Dendritic cell treated with granulocyte-macrophage colony-stimulating factor and Interleukin-4, amounts not matched to agents 40 ng/mL and 50 ng/mL, for 4 days (primary cell): Measurements from ENCODE around the gene MFSD12.
"Not testable (repeated sequence)": the region's sequence is repeated elsewhere in the genome, so short reads cannot be mapped to it uniquely, and the experiment has no call there.

Experiments used
- H3K27ac Mint-ChIP-seq: one replicate; pipeline ENCODE4 v1.8.0; 2022; ENCODE audit warnings: mild to moderate bottlenecking, mixed read lengths
- H3K27me3 Mint-ChIP-seq: one replicate; pipeline ENCODE4 v1.8.0; 2022; ENCODE audit warnings: mild to moderate bottlenecking, mixed read lengths
- H3K36me3 Mint-ChIP-seq: one replicate; pipeline ENCODE4 v1.8.0; 2022; ENCODE audit warnings: low read depth, mixed read lengths
- H3K4me1 Mint-ChIP-seq: one replicate; pipeline ENCODE4 v1.8.0; 2022; ENCODE audit warnings: low read depth, mixed read lengths
- H3K4me3 Mint-ChIP-seq: one replicate; pipeline ENCODE4 v1.8.0; 2022; ENCODE audit warnings: mild to moderate bottlenecking, moderate library complexity, mixed read lengths
- H3K9me3 Mint-ChIP-seq: one replicate; pipeline ENCODE4 v1.8.0; 2022; ENCODE audit warnings: mixed read lengths
- intact Hi-C: fragments of 100-400 bp; cut with micrococcal nuclease; formaldehyde crosslinking; loops from one replicate; pipeline ENCODE4 v1.15.0; 2022

Gene MFSD12

DNA sequence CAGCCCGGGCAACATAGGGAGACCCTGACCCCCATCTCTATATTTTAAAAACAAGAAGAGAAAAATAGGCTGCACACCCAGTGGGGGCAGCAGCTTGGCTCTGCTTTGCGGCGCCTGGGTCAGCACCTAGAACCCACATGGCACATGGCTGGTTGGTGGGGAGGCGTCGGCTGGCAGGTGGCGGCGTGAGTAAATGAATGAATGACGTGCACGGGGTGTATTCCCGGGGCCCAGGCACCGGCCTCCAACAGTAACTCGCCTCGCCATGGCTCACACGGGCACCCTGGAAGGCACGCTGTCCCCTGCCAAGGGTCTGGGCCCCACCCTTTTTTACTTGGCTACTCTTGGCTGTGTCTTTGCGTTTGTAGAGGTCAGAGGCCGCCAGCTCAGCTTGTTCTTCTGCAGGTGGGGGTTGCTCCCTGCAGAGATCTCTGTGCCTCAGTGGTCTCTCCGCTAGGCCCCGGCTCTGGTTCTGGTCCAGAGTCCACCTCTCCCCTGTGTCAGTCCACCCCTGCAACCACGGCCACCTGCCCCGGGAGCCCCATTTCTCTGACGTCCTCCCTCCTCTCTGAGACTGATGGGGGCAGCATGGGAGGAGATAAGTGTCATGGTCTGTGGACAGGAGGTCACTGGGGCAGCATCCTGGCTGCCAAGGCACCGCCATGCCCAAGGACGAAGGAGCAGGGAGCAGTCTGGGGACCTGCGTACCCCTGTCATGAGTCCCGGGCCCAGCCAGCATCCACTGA lies 45.7 kb downstream of the MFSD12 start:
- Mint-ChIP-seq H3K9me3 (no peaks in the 10 kb centered on the region), H3K4me3 (no peak overlapping the region), H3K27ac (no peak overlapping the region), H3K27me3 (no peaks in the 10 kb centered on the region), H3K4me1 (peaks cover 77% of the 10 kb centered on the region), H3K36me3 (peaks cover 87% of the 10 kb centered on the region)
- intact Hi-C loops = no loop called here

DNA sequence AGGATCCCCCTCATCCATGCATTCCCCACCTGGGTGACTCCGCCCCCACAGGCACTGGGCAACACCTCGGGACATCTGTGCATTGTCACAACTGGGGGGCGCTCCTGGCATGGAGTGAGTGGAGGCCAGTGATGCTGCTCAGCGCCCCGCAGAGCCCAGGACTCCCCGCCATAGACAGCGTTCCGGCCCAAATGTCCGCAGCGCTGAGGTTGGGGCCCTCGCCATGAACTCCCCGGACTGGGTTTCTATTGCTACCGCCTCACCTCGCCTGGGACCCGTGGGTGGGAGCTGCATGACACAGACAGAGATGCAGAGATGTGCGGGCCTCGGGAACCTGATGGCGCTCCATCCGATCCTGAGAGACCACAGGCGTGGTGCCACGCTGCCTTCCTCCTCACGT lies 46.7 kb downstream of the MFSD12 start:
- H3K27me3 Mint-ChIP-seq = no peaks in the 10 kb centered on the region
- H3K27ac Mint-ChIP-seq = no peak overlapping the region
- peaks cover 82% of the 10 kb centered on the region for H3K36me3 Mint-ChIP-seq
- peaks cover 70% of the 10 kb centered on the region for H3K4me1 Mint-ChIP-seq
- intact Hi-C loops = no loop called here
- no peak overlapping the region for H3K4me3 Mint-ChIP-seq
- H3K9me3 Mint-ChIP-seq = no peaks in the 10 kb centered on the region

DNA sequence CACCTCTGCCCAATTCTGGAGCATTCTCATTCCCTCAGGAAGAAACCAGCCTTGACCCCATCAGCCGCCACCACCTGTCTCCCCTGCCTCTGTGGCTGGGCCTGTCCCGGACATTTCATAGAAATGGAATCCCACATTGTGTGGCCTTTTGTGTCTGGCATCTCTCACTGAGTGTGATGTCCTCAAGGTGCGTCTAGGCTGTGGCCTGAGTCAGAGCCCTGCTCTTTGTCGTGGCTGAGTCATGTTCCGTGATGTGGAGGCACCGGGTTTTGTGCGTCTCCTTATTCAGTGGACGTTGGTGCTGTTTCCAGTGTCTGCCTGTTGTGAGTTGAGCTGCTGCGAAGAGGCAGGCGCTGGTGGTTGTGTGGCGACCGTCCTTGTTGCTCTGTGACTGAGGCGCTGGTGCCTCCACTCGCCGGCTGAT lies 47.8 kb downstream of the MFSD12 start:
- peaks cover 76% of the 10 kb centered on the region for H3K36me3 Mint-ChIP-seq

DNA sequence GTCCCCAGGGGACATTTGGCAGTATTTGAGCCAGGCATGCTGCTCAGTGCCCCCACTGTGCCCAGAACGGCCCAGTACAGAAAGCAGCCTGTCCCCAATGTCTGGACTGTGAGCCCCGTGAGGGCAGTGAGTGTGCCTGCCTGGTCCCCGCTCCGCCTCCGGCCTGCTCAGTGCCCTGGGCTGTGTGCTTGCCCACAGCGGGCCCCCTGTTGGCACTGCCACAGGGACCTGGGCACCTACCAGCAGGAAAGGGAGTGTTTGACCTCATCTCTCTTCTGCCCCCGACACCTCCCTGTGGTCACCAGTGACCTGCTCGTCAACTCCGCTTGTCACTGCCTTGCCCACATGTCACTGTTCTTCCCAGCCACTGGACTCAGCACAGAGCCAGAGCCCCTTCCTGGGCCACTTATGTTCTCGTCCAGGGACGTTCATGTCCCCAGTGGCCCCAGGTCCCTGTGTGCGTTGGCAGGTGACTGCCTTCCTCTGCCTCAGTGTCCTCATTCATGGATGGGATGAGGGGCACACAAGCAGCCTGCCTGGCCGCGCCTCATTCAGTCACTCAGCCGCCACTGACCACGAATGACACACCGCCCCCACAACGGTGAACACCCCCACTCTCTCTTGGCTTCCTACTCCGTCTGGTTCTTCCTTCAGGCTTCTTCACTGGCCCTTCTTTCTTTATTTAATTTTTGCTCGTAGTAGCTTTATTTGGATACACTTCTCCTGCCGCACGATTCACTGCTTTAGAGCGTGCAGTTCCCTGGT lies 48.4 kb downstream of the MFSD12 start:
- Mint-ChIP-seq H3K27me3 (no peaks in the 10 kb centered on the region), H3K4me3 (no peak overlapping the region), H3K9me3 (no peaks in the 10 kb centered on the region), H3K4me1 (peaks cover 71% of the 10 kb centered on the region), H3K36me3 (peaks cover 70% of the 10 kb centered on the region), H3K27ac (peak overlapping the region; percentile 21)
- intact Hi-C loops = no loop called here

More for the DNA sequence above, 47.8 kb downstream of the MFSD12 start:
- intact Hi-C loops = no loop called here
- Mint-ChIP-seq H3K27ac (peak overlapping the region; percentile 21), H3K9me3 (no peaks in the 10 kb centered on the region), H3K27me3 (no peaks in the 10 kb centered on the region), H3K4me3 (no peak overlapping the region), H3K4me1 (peaks cover 74% of the 10 kb centered on the region)

DNA sequence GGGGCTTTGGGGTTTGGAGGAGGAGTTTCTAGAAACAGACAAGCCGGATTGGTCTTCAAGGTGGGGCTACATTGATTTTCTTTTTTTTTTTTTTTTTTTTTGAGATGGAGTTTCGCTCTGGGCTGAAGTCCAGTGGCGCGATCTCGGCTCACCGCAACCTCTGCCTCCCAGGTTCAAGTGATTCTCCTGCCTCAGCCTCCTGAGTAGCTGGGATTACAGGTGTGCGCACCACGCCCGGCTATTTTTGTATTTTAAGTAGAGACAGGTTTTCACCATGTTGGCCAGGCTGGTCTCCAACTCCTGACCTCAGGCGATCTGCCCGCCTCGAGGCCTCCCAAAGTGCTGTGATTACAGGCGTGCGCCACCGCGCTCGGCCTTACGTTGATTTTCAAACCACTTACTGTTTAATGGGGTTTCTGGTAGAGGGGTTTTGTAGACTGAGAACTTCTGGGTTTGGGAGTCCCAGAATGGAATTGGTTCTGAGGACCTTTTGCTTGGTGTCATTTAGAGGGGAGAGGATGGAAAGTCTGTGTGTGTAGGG lies 49.2 kb downstream of the MFSD12 start:
- H3K4me1 Mint-ChIP-seq = peaks cover 63% of the 10 kb centered on the region
- H3K9me3 Mint-ChIP-seq, intact Hi-C loops, H3K27ac Mint-ChIP-seq, H3K27me3 Mint-ChIP-seq, H3K4me3 Mint-ChIP-seq: not testable (repeated sequence)
- H3K36me3 Mint-ChIP-seq = peaks cover 62% of the 10 kb centered on the region

DNA sequence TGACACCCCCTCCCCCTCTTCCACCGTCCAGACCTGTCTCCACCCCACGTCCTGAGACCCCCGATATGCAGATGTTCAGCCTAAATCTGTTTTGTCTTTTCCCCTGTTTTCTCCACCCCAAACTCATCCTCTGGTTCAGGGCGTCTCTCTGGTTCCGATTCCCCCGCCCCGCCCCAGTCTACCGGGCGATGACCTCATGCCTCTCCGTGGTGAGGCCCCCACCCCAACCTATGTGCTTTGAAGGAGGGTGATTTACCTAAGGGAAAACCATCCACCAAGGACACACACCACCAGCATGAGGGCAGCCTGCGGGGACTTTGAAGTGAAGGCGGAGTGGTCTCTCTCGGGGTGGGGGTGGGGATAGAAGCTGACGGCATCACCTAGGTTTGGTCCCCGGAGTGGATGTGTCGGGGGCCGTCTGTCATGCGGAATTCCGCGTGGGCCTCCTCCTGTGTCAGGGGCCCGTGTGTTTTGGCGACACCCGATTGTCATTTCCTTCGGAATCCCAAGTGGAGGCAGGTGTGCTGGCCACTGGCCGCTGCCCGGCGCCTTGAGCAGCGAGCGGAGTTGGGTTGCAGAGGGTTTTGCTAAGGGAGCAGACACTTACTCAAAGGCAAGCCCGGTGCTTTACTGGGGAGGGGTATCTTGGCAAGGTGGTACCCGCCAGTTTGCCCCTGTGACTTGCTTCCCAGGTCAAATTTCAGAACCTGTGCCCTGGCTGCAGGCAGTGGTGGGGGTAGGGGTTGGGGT lies 49.8 kb downstream of the MFSD12 start:
- peak overlapping the region; percentile 99 for H3K4me3 Mint-ChIP-seq
- no peaks in the 10 kb centered on the region for H3K9me3 Mint-ChIP-seq
- H3K27ac Mint-ChIP-seq = peak overlapping the region; percentile 95
- H3K27me3 Mint-ChIP-seq = no peaks in the 10 kb centered on the region
- intact Hi-C loops = loop anchor here (2.0 kb wide), 1 partner anchor 65 kb away; the partner anchor contains the start of gene HMG20B
- H3K36me3 Mint-ChIP-seq = peaks cover 60% of the 10 kb centered on the region
- peaks cover 62% of the 10 kb centered on the region for H3K4me1 Mint-ChIP-seq

DNA sequence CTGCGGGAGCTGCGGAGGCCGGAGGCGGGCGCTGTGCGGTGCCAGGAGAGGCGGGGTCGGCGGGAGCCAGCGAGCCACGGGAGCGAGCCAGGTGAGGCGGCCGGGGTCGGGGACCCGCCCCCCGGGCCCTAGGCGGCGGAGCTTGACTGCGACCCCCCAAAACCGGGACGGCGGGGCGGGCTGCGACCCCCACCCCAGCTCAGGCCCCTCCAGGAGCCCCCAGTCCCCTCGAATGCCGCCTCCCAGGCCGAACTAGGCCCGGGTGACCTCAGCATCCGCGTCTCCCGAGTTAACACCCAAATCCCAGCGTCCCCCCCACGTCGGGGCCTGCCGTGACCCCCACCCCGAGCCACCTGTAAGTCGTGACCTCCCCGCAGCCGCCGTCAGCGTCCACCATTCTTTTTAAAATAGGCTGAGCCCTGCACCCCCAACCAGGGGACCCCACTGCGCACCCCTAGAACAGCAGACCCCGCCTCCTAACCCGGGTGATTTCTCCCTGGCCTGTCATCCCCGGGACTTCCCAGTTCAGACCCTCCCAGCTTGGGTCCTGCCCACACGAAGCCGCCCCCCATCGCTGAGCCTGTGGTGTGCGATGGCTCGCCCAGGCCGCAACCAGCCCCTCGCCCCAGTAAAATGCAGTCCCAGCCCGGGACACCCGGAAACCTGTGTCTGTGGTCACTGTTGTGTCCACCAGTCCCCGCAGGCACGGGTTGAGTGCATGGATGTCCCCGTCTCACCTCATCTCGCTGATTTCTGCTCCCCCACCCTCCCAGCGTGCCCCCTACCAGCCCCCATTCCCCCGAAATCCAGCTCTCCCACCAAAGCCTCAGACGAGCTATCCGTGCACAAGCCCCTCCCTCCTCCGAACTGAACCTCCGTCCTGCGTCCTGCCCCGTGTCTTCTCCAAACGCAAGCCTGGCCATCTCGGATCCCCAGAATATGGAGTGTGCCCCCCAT lies 50.7 kb downstream of the MFSD12 start:
- Mint-ChIP-seq H3K36me3 (peaks cover 51% of the 10 kb centered on the region), H3K4me3 (peak overlapping the region; percentile 99), H3K9me3 (no peaks in the 10 kb centered on the region), H3K27ac (peak overlapping the region; percentile 95), H3K4me1 (peaks cover 57% of the 10 kb centered on the region), H3K27me3 (no peaks in the 10 kb centered on the region)
- intact Hi-C loops = loop anchor here (2.0 kb wide), 1 partner anchor 66 kb away; the partner anchor contains the start of gene HMG20B

DNA sequence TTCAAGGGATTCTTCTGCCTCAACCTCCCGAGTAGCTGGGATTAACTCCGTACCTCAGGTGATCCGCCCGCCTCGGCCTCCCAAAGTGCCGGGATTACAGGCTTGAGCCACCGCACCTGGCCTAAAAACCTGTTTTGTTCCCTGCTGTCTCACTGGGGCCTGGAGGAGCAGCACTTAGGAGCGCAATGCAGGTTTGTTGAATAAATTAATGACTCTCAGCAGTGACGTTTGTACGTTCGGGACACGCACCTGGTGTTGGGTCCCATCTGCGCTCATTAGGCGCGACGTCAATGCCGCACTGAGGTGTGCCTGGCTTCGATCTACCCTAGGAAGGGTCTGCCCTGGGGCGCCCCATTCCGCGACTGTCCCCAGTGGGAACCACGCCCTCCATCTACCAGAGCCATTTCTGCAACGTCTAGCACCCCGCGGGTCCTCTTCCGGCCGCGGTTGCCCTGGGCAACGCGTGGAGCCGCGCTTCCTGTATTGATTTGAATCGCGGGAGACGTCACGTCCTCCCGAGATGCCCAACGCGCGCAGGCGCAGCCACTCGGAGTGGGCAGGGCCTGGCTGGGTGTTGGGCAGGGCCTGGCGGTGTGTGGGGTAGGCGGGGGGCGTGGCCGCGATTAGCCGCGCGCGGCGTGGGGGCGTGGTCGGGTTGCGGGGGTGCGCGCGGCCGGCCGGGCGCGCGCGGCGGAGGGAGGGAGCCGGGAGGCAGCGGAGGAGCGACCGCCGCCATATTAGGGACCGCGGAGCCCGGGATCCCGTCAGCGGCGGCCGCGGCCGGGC lies 51.6 kb downstream of the MFSD12 start, which contains the start of gene FZR1:
FZR1 (plus strand) TSS at position 714 of the 786 bp plus-strand sequence. CDS start 16,679 bp downstream, outside the sequence.
- Mint-ChIP-seq H3K9me3 (no peaks in the 10 kb centered on the region), H3K36me3 (peaks cover 42% of the 10 kb centered on the region), H3K4me3 (peak within 1 kb of the TSS; percentile 99), H3K4me1 (peaks cover 55% of the 10 kb centered on the region), H3K27me3 (no peaks in the 10 kb centered on the region), H3K27ac (peak within 1 kb of the TSS; percentile 95)
- intact Hi-C loops = loop anchor here (2.0 kb wide), 1 partner anchor 67 kb away; the partner anchor contains the start of gene HMG20B

DNA sequence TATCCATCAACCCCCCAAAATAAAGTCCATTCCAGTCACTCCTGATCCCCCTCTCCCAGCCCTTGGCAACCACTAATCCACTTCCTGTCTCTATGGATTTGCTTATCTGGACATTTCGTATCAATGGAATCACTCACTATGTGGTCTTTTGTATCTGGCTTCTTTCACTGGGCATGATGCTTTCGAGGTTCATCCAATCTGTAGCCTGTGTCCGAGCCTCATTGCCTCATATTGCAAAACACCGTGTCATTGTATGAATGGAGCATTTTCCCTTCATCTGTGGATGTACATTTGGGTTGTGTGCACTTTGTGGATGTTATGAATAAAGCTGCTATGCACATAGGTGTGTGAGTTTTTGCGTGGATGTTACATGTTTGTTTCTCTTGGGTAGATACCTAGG lies 52.7 kb downstream of the MFSD12 start:
- H3K9me3 Mint-ChIP-seq = no peaks in the 10 kb centered on the region
- no peak overlapping the region for H3K4me3 Mint-ChIP-seq
- peak overlapping the region; percentile 95 for H3K27ac Mint-ChIP-seq
- peaks cover 39% of the 10 kb centered on the region for H3K36me3 Mint-ChIP-seq
- no peaks in the 10 kb centered on the region for H3K27me3 Mint-ChIP-seq
- intact Hi-C loops = no loop called here
- peaks cover 51% of the 10 kb centered on the region for H3K4me1 Mint-ChIP-seq

DNA sequence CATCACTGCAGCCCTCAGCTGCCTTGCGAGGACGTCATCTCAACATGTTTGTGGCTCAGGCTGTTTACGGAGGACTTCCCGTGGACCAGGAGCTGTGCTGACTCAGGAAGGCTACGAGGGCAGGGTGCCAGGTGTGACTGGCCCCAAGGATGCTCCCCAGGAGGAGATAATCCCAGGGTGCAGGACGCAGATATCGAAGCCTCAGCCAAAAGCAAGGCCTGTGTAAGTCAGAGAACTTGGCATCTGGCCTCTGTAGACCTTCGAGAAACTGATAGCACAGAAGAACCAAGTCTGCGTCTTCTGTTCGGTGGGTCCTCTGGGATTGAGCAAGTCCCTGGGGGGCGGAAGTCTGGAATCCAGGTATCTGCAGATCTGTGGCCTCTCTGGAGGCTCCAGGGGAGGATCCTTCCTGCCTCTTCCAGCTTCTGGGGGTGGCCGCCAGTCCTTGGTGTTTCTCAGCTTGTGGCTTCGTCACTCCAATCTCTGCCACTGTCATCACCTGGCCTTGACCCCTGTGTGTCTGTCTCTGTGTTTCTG lies 54.3 kb downstream of the MFSD12 start:
- Mint-ChIP-seq H3K27me3 (no peaks in the 10 kb centered on the region), H3K4me1 (peaks cover 48% of the 10 kb centered on the region), H3K4me3 (no peak overlapping the region), H3K9me3 (no peaks in the 10 kb centered on the region), H3K36me3 (peaks cover 31% of the 10 kb centered on the region), H3K27ac (peak overlapping the region; percentile 45)
- intact Hi-C loops = no loop called here

DNA sequence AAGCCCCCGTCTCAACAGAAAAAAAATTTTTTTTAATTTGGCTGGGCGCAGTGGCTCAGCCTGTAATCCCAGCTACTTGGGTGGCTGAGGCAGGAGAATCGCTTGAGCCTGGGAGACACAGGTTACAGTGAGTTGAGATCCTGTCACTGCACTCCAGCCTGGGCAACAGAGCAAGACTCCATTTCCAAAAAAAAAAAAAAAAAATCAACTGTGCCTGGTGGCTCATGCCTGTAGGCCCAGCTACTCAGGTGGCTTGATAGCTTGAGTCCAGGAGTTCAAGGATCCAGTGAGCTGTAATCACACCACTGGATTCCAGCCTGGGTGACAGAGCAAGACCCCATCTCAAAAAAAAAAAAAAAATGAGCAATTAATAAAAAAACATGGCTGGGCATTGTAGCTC lies 55.6 kb downstream of the MFSD12 start:
- Mint-ChIP-seq H3K4me1 (peaks cover 40% of the 10 kb centered on the region), H3K36me3 (peaks cover 31% of the 10 kb centered on the region), H3K9me3 (no peaks in the 10 kb centered on the region), H3K27me3 (no peaks in the 10 kb centered on the region), H3K4me3 (no peak overlapping the region), H3K27ac (no peak overlapping the region)
- intact Hi-C loops = no loop called here
